Right lobe of liver (tissue), 4 donors: Measurements from ENCODE around the gene SLC25A12.

Experiments
- POLR2A ChIP-seq: fragments of 450-650 bp; IDR thresholded peaks from one replicate; pipeline ENCODE4 v1.6.1; 2017; ENCODE audit warnings: antibody characterized with exemption, mild to moderate bottlenecking
- TF ChIP-seq, protein P1 (sequence below), 4 donors: fragments of 200-600 bp in 3 of 4; fragments of 450-650 bp in 1 of 4; IDR thresholded peaks; one replicate each; pipeline versions ENCODE4 v1.5.1 to v1.8.0; 2016 to 2022; ENCODE audit warnings: antibody characterized with exemption in 4 of 4, mild to moderate bottlenecking in 2 of 4
- donor health status: DM: no; HTN: no; CAD: no.
- donor health status: DM: no; HTN: no; CAD: no.
- donor health status: DM: no; HTN: yes; CAD: no.

- TF ChIP-seq, protein P1, sequence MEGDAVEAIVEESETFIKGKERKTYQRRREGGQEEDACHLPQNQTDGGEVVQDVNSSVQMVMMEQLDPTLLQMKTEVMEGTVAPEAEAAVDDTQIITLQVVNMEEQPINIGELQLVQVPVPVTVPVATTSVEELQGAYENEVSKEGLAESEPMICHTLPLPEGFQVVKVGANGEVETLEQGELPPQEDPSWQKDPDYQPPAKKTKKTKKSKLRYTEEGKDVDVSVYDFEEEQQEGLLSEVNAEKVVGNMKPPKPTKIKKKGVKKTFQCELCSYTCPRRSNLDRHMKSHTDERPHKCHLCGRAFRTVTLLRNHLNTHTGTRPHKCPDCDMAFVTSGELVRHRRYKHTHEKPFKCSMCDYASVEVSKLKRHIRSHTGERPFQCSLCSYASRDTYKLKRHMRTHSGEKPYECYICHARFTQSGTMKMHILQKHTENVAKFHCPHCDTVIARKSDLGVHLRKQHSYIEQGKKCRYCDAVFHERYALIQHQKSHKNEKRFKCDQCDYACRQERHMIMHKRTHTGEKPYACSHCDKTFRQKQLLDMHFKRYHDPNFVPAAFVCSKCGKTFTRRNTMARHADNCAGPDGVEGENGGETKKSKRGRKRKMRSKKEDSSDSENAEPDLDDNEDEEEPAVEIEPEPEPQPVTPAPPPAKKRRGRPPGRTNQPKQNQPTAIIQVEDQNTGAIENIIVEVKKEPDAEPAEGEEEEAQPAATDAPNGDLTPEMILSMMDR (IDR thresholded peaks at IDR 0.05) = no peak
- TF ChIP-seq POLR2A = no peak
Observed at GRCh38 chr2:171832489-171832888, 61.6 kb downstream of the SLC25A12 start.
